Measurements from ENCODE around the gene WDR37.

GRCh38 chr10:1020958-1021357 is 35.2 kb upstream of the WDR37 start:
- TF ChIP-seq GABPB1 (CRISPR knock-in tag; IDR thresholded peaks at IDR 0.05) (no peak), HMGXB4 (CRISPR knock-in tag; IDR thresholded peaks at IDR 0.05) (no peak), SMAD4 (CRISPR knock-in tag; IDR thresholded peaks at IDR 0.05) (no peak), CTCF (IDR thresholded peaks at IDR 0.05) (no peak), ATF1 (CRISPR knock-in tag; IDR thresholded peaks at IDR 0.05) (no peak), USF2 (CRISPR knock-in tag; IDR thresholded peaks at IDR 0.05) (no peak)

Measured in WTC11 (cell line).